ENCODE measurements around the gene SOX15. TPM values are rescaled to one million over a fixed set of nuclear protein-coding genes. Genes with fewer than 3 reads are reported as not detected.

SOX15 gene
- total and polyA plus RNA-seq, 2 of the 13 experiments (the other 11 are each of a cell fraction or from before 2014, with no cell fraction given): 0.07 to 0.18 TPM

GRCh38 chr17:7572588-7573323 is 17.1 kb downstream of the SOX15 start (continued):
- TF ChIP-seq ZBTB40 (IDR thresholded peaks at IDR 0.05) (peak; percentile 32; the same call in 1 of the 2 replicates), ZBTB40 (CRISPR knock-in tag; IDR thresholded peaks at IDR 0.05) (peak; percentile 70), KDM2A (CRISPR knock-in tag; IDR thresholded peaks at IDR 0.05; ENCODE audit: borderline replicate concordance, low read depth) (peak; percentile 95), ZNF230 (CRISPR knock-in tag; IDR thresholded peaks at IDR 0.05) (0 out of 2 replicates have a peak, but pooled peaks have one; percentile 75), E2F1 (CRISPR knock-in tag; IDR thresholded peaks at IDR 0.05) (peak; percentile 82), BRCA1 (CRISPR knock-in tag; IDR thresholded peaks at IDR 0.05) (peak; percentile 30), KAT8 (CRISPR knock-in tag; IDR thresholded peaks at IDR 0.05) (peak; percentile 63), ZNF670 (CRISPR knock-in tag; IDR thresholded peaks at IDR 0.05; ENCODE audit: borderline replicate concordance) (0 out of 2 replicates have a peak, but pooled peaks have one; percentile 38), KMT2A (CRISPR knock-in tag; IDR thresholded peaks at IDR 0.05) (0 out of 2 replicates have a peak, but pooled peaks have one; percentile 14), REST (IDR thresholded peaks at IDR 0.05; ENCODE audit: borderline replicate concordance in 1 of 2, low read depth in 1 of 2, low read length in 2 of 2) (peak in 1 of 2 experiments; percentile 55; a peak in 1 of 4 replicates), MIXL1 (CRISPR knock-in tag; IDR thresholded peaks at IDR 0.05) (no peak), ZFP36L1 (CRISPR knock-in tag; IDR thresholded peaks at IDR 0.05) (no peak), ZKSCAN1 (IDR thresholded peaks at IDR 0.05; ENCODE audit: low read length) (no peak), TCF7 (IDR thresholded peaks at IDR 0.05; ENCODE audit: low read depth) (no peak), HOXA7 (CRISPR knock-in tag; IDR thresholded peaks at IDR 0.05) (no peak), RBAK (CRISPR knock-in tag; IDR thresholded peaks at IDR 0.05) (no peak)

Data from HepG2 (cell line).